CD4-positive, alpha-beta T cell treated with Interleukin-15 for 4 hours (primary cell): Measurements from ENCODE around the gene MACROD2.
"Not testable (repeated sequence)": the region's sequence is repeated elsewhere in the genome, so short reads cannot be mapped to it uniquely, and the experiment has no call there.

Source experiments
- DNase-seq: peaks from one replicate; pipeline ENCODE4 v3.0.0-alpha.2; 2020; ENCODE audit warnings: low spot score

MACROD2 gene

DNA sequence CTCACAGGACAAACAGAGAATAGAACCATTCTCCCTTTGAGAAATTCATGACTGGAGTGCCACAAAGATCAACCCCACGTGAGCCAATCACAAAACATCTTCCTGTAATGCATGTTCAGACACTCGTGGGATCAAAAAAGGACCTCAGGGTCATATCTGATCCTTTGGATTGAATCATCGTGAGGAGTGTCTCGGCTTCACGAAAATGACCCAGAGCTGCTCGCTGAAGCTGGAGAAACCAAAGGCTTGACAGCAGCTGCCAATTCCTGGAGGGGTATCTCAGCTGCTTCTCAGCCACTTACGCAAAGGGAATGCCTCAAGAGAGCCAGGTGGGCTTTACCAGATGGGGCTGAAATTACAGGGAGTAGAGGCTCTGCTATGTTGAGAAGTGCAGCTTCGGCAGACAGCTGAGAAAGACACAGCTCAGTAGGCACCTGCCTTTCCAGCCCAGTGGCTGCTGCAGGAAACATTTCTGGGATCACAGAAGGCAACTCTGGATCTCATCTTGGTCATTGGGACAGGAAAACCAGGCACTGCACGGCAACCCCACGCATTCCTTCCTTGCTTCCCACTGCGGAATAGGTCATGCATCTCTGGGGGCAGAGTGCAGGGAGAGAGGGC is 1764.8 kb downstream of the MACROD2 start:
- no peak for DNase-seq

- no peak for DNase-seq
These were observed 1768.0 kb downstream of the MACROD2 start for GRCh38 chr20:15763366-15763765.

DNA sequence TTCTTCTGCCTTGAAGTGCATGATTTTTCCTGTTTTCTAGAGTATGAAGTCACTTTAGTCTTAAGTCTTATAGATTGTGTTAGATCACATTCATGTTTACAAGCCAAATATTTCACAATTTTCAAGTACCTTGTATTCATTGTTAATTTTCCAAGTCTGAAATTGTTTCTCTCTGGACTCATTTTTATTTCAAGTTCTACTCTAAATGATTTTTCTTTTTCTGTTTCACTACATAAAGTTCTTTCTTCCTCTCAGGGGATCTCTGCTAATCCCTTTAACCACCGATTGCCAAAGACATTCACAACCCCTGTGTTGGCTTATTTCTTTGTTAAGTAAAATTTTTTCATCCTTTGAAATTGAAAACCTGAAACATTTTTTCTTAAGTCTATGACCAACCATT is 1772.3 kb downstream of the MACROD2 start:
- DNase-seq, result no peak

- DNase-seq, result no peak
These were observed 1772.9 kb downstream of the MACROD2 start for GRCh38 chr20:15767999-15768741.

GRCh38 chr20:15772826-15773225 is 1777.5 kb downstream of the MACROD2 start:
- DNase-seq, result no peak

- no peak for DNase-seq
These were observed 1779.6 kb downstream of the MACROD2 start for GRCh38 chr20:15774926-15775325.

DNA sequence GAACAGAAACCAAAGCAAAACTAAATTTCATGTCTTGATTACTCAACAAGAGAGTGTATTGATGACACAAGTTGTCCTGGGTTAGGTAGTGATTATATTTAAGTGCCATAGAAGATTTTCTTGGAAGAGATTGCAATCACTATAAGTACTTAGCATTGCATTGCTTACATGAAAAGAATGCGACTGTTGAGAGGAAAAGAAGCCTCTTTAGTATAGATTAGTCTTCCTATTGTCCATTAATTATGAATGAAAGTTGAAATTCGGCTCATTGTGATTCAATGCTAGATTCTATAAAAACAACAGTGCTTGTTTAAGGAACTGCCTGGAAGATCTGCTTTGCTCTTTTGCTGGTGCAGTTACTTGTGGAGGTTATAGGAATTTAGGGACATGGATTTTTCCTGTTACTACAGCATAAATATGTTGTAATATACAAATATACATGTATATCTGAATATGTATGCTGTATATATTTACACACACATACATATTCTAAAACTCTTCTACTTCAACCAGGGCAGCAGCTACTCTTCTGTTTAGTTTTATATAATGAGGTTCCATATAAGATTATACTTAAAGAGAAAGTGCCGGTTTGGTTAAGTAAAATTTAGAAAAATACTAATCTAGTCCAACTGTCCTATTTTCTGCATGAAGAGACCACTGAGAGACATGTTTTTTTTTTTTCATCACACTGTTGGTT is 1781.6 kb downstream of the MACROD2 start:
- no peak for DNase-seq

DNA sequence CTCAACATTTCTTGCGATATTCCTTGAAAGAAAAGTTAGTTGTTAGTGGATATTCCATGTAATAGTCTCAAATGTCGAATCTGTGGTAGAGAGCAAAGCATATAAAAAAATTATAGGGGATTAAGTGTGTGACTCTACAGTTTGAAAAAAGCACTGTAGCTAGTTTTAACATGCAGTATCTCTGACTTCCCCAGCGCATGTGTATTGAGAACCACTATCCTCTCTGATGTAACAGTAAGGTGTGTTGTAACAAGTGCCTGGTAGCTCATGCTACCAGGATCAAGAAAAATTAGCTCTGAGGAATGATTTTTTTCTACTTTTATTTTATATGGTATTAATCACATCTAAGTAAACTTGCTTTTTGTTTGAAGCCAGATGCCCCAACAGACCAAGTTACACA is 1788.7 kb downstream of the MACROD2 start:
- DNase-seq, result no peak

- DNase-seq, result no peak
These were observed 1793.8 kb downstream of the MACROD2 start for GRCh38 chr20:15789079-15789478.

DNA sequence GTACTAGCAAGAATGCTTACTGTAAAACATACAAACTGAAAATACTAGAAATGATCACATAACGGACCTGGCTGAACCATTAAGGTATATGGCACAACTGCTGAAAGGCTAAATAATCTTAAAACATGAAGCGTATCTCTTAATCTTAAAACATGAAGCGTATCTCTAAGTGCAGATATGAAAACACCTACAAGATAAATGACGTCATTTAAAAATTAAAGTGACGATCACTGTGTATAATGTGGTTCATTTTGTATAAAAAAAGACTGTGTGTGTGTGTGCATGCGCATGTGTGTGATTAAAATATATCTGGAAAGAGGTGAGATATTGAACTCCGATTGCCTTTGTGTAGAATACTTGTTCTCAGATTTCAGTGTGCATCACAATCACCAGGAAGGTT is 1797.5 kb downstream of the MACROD2 start:
- DNase-seq, result no peak

- DNase-seq, result no peak
These were observed 1799.1 kb downstream of the MACROD2 start for GRCh38 chr20:15794409-15794808.

GRCh38 chr20:15795305-15796019 is 1800.1 kb downstream of the MACROD2 start:
- DNase-seq, result no peak

GRCh38 chr20:15799871-15800270 is 1804.6 kb downstream of the MACROD2 start:
- DNase-seq, result no peak

DNA sequence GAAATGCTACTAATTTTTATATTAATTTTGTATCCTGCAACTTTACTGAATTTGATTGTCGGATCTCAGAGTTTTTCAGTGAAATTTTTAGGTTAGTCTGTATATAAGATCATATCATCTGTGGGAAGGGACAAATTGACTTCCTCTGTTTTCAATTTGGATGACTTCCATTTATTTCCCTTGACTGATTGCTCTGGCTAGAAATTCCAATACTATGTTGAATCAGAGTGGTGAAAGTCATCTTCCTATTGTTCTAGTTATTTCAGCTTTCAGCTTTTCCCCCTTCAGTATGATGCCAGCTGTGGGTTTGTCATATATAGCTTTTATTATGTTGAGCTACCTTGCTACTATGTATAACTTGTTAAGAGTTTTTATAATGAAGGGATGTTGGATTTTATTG is 1806.7 kb downstream of the MACROD2 start:
- no peak for DNase-seq

DNA sequence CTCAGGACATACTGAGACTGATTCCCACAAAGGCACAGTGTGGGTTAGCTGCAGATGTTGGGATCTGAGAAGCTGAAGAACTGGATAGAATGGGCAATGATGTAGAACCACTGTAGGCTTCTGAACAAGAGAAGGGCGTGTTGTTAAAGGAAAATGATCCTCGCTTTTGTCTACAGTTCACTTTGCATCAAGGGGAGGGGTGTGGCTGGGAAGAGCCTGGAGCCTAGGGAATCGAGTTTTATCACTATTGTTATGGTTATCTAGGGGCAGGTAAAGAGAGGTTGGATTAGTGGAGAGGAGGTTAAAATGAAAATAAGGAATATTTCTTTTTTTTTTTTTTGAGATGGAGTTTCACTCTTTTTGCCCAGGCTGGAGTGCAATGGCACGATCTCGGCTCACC is 1809.8 kb downstream of the MACROD2 start:
- no peak for DNase-seq

GRCh38 chr20:15806105-15806504 is 1810.8 kb downstream of the MACROD2 start:
- no peak for DNase-seq

- DNase-seq, result no peak
These were observed 1812.0 kb downstream of the MACROD2 start for GRCh38 chr20:15807271-15807670.

DNA sequence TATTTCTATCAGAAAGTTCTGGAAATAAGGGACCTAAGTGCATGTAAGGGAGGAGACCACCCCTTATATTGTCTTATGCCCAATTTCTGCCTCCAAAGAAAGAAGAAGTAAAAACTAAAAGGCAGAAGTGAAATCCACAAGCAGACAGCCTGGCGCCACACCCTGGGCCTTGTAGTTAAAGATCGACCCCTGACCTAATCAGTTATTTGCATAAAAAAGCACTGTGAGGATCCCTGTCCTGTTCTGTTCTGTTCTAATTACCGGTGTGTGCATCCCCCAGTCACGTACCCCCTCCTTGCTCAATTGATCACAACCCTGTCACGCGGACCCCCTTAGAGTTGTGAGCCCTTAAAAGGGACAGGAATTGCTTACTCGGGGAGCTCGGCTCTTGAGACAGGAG is 1812.5 kb downstream of the MACROD2 start:
- not testable (repeated sequence) for DNase-seq

DNA sequence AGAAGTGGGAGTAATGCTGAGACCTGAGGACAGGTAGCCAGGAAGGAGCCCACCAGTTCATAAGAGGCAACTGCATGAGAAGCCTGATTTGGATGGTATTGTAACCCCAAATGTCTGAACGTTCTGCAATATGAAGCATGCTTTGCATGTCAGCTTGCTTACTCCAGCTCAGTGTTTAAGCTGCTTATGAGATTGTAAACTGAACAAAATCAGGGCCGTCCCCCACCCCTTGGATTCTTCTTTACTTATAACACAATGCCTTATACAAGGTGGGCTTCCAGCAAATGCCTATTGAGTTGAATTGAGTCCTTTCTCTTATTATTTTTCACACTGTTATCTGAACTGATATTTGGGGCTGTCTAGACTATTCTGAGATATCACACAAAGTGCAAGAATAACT is 1816.6 kb downstream of the MACROD2 start:
- no peak for DNase-seq

GRCh38 chr20:15812696-15813095 is 1817.4 kb downstream of the MACROD2 start:
- no peak for DNase-seq

DNA sequence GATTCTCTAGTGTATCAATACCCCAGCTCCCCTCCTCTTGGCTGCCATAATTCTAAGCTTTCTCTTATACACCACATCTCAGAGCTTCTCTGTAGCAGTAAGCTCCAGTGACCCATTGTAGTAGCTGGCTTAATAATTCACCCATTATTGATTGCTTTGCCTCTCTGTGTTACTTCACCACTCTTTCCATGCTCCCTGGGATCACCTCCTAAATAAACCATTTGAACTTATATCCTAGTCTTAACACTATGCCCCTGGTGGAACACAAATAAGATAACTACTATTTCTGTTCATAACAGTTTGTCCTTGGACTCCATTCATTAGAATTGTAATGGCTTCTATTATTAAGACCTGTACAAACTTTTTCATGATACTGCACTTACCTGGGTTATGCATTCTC is 1819.0 kb downstream of the MACROD2 start:
- no peak for DNase-seq

DNA sequence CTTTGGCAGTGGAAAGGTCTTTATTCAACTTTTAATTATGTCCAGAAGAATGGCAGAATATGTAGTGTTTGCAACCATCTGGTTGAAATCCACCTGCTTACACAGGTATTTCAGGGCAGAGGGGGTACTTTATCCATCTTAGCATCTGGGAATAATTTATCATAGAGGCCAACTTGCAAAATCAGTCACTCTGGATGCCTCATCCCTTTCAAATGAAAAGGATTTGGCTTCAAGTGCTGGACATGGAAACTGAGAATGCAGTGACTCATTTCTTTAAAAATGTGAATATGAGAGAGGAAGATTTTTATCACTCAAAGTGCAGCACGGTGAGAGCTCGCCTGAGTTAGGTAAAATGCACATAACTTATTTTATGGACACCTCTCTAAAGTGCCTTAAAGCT is 1819.6 kb downstream of the MACROD2 start:
- no peak for DNase-seq

GRCh38 chr20:15817351-15817750 is 1822.0 kb downstream of the MACROD2 start:
- DNase-seq, result no peak
